Measurements from ENCODE around the gene CACNB1.

DNA sequence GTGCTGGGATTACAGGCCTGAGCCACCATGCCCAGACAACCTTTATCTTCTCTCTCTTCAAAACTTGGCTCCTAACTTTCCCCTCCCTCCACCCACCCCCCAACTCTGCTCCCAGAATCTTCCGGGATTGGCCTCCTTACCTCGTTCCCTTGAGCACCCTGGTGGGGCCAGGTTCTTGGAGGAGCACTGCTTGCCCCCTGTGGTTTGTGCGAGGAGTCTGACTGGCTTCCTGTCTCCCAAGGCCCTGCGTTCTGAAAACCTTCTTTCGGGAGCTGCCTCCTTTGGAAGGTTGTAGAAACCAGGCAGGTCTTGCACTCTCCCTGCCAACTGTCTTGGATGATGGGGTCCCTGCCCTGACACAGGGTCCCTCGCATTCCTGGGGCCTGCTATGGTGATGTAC lies 65.9 kb downstream of the CACNB1 start:
- TF ChIP-seq, protein P1, sequence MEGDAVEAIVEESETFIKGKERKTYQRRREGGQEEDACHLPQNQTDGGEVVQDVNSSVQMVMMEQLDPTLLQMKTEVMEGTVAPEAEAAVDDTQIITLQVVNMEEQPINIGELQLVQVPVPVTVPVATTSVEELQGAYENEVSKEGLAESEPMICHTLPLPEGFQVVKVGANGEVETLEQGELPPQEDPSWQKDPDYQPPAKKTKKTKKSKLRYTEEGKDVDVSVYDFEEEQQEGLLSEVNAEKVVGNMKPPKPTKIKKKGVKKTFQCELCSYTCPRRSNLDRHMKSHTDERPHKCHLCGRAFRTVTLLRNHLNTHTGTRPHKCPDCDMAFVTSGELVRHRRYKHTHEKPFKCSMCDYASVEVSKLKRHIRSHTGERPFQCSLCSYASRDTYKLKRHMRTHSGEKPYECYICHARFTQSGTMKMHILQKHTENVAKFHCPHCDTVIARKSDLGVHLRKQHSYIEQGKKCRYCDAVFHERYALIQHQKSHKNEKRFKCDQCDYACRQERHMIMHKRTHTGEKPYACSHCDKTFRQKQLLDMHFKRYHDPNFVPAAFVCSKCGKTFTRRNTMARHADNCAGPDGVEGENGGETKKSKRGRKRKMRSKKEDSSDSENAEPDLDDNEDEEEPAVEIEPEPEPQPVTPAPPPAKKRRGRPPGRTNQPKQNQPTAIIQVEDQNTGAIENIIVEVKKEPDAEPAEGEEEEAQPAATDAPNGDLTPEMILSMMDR (IDR thresholded peaks at IDR 0.05), result no peak
- no peak for TF ChIP-seq POLR2A (IDR thresholded peaks at IDR 0.05)

Measured in adrenal gland (tissue), 5 donors.